Activated CD4-positive, alpha-beta T cell treated with anti-CD3 and anti-CD28 coated beads, Interleukin-2, amount 50 U/mL, for 48 hours (primary cell): ENCODE results near the gene NUTM2A.
"Not testable (repeated sequence)": the region's sequence is repeated elsewhere in the genome, so short reads cannot be mapped to it uniquely, and the experiment has no call there.

ENCODE experiments used
- DNase-seq, 2 experiments: peaks; one replicate each; pipeline ENCODE4 v3.0.0-alpha.2; 2020

NUTM2A gene, protein sequence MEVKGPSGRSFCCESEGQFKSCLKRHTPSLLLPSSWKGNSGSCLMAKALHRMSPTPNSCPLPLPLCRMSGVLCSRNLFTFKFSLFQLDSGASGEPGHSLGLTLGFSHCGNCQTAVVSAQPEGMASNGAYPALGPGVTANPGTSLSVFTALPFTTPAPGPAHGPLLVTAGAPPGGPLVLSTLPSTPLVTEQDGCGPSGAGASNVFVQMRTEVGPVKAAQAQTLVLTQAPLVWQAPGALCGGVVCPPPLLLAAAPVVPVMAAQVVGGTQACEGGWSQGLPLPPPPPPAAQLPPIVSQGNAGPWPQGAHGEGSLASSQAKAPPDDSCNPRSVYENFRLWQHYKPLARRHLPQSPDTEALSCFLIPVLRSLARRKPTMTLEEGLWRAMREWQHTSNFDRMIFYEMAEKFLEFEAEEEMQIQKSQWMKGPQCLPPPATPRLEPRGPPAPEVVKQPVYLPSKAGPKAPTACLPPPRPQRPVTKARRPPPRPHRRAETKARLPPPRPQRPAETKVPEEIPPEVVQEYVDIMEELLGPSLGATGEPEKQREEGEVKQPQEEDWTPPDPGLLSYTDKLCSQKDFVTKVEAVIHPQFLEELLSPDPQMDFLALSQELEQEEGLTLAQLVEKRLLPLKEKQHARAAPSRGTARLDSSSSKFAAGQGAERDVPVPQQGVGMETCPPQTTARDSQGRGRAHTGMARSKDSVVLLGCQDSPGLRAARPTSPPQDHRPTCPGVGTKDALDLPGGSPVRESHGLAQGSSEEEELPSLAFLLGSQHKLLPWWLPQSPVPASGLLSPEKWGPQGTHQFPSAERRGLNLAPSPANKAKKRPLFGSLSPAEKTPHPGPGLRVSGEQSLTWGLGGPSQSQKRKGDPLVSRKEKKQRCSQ

DNA sequence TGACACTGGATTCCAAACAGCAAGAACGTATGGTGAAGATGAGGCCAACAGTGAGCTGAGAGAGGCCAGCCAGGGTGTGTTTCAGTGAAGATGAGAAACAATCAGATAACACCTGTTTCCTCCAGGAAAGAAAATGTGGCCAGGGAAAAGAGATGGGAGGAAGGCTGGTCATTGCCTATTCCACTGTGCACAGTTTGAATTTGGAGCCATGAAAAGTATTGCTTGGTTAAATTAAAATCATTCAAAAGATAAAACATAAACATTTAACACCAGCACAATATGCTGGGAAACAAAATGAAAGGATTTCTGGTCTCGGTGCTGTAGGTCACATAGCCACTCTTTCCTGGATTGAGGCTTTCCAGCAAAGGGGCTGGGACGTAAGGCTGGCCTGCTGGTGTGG, at the start of gene NUTM2A:
TSS of gene NUTM2A (plus strand) at position 301 of the 400 bp plus-strand sequence. CDS start 383 bp downstream, outside the sequence.
- not testable (repeated sequence) for DNase-seq

DNA sequence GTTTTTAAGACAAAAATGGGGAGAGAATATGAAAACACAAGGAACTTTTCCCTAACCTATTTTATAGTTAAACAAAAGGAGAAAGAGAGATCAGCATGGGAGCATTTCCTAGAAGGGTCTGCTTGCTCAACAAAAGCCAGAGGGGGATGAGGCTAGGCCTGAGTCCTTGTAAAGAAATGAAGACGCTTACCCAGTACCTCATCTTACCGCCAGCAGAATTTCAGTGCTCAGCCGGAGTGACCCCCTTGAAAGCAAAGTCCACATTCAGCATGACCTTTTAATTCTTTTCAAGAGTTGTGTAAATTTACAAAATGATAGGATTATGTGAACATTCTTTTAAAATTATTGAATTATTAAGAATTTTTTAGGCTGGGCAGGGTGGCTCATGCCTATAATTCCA, 47.7 kb upstream of the NUTM2A start:
- not testable (repeated sequence) for DNase-seq

- not testable (repeated sequence) for DNase-seq
These were observed 40.8 kb upstream of the NUTM2A start for GRCh38 chr10:87184421-87184820.

DNA sequence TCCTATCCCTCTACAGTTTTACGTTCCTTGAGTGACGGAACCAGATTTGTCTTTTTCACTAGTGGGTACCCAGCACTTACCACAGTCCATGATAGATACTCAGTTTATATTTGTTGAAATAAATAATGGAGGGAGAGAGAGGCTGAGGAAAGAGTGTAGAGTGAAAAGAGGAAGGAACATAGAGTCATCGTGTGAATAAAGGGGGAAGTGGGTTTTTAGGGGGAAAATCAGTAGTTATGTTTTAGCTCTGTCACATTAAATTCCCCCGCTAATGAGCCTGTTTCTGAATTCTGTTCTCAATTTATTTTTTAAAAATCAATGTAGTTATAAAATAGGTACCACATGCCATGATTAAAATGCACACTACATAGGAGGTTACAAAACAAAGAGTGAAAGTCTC, 39.2 kb upstream of the NUTM2A start:
- DNase-seq = not testable (repeated sequence)

GRCh38 chr10:87187573-87187972, 37.7 kb upstream of the NUTM2A start:
- DNase-seq = not testable (repeated sequence)

- not testable (repeated sequence) for DNase-seq
These were observed 33.4 kb upstream of the NUTM2A start for GRCh38 chr10:87191841-87192240.

DNA sequence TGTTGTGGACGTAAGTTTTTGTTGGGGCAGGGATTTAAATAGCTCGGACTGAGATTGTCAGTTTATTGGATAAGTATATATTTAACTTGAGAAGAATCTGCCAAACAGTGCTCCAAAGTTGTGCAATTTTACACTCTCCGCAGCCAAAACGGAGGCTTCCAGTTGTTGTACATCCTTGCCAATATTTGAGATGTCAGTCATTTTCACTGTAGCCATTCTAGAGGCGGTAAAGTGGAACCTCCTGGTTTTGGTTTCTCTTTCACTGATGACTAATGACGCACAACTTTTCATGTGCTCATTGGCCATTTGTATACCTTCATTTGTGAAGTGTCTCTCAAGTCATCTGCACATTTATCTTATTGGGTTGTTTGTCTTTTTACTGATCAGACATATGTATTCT, 24.3 kb upstream of the NUTM2A start:
- not testable (repeated sequence) for DNase-seq

GRCh38 chr10:87204801-87205200, 20.4 kb upstream of the NUTM2A start:
- not testable (repeated sequence) for DNase-seq

DNA sequence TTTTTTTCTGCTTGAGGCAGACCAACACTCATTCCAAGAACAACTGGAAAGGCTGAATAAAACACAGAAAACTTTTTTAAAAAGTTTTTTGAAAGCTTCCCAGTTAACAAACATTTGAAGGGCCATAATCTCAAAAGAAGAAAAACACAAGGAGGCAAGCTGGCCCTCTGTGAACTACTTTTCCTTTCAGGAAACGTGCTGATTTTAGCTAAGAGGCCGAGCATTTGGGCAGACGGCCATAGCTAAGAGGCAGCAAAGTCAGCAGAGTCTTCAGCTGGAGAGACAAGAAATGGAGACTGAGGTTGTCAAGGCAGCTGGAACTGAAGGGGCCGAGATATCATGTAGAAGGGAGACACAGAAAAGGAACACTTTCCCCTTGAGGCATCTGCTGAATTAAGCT, 18.3 kb upstream of the NUTM2A start:
- not testable (repeated sequence) for DNase-seq

- not testable (repeated sequence) for DNase-seq
These were observed 14.9 kb upstream of the NUTM2A start for GRCh38 chr10:87210309-87210708.

- DNase-seq = not testable (repeated sequence)
These were observed 13.4 kb upstream of the NUTM2A start for GRCh38 chr10:87211848-87212247.

GRCh38 chr10:87213150-87213765, 12.0 kb upstream of the NUTM2A start:
- DNase-seq = not testable (repeated sequence)

- not testable (repeated sequence) for DNase-seq
These were observed 11.4 kb upstream of the NUTM2A start for GRCh38 chr10:87213806-87214205.

DNA sequence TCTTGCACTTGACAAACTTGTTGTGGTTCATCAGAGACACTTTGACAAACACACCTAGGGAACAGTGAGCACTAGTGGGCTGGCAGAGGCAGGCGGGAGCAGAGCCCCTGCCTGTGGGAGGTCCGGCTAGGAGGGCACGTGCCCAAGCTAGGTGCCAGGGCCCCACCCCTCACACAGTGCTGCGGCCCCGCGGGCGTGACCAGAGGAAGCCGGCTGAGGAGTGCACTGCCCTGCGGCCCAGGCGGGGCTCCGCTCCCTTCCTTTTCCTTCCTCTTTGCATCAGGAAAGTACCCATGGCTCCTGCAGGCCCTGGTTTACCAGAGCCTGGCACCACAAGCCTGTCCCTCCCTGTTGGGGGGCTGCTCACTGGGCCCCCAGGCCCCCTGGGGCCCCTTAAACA, 9.1 kb upstream of the NUTM2A start:
- DNase-seq = not testable (repeated sequence)

DNA sequence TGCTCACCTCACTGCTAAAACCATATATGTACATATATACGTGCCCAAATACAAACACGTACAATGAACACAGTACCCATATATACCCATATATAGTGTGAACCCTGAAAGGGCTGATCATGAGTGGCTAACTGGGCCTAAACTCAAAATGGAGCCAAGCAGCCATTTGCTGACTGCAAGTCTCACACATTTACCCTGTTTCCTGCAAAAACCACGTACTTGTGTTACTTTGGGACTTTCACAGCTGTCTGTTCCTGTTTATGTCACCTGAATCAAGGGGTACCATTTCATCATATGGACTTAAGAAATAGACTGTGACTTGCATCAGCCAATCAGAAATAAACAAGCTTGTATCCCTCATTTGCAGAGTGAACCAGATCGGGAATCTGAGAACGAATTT, 5.9 kb upstream of the NUTM2A start:
- not testable (repeated sequence) for DNase-seq

DNA sequence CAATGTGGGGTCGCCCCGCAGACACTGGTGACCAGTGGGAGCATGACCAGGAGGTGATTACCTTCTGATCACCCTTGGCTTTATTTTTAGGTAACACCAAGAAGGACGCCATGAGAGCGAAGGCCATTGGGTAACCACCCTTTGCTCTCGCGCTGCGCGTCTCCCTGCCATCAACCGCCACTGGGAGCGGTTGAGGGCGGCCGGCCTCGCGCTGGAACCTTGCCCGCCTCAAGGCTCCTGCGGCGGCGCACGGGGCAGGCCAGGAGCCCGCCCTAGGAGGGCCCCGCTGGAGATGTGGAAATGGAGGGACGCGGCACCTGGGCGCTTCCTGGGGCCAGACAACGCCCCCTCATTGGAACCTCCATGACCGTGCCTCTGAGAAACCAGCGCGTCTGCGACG, 2.5 kb upstream of the NUTM2A start:
- DNase-seq = not testable (repeated sequence)

DNA sequence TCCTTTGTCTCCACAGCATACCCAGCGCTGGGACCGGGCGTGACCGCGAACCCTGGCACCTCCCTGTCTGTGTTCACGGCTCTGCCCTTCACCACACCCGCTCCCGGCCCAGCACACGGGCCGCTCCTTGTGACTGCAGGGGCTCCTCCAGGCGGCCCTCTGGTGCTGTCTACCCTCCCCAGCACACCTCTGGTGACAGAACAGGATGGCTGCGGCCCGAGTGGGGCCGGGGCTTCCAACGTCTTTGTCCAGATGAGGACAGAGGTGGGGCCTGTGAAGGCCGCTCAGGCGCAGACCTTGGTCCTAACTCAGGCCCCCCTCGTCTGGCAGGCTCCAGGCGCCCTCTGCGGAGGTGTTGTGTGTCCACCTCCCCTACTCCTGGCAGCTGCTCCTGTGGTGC, 3.0 kb downstream of the NUTM2A start:
- not testable (repeated sequence) for DNase-seq

- DNase-seq = not testable (repeated sequence)
These were observed 4.0 kb downstream of the NUTM2A start for GRCh38 chr10:87229211-87229610.

DNA sequence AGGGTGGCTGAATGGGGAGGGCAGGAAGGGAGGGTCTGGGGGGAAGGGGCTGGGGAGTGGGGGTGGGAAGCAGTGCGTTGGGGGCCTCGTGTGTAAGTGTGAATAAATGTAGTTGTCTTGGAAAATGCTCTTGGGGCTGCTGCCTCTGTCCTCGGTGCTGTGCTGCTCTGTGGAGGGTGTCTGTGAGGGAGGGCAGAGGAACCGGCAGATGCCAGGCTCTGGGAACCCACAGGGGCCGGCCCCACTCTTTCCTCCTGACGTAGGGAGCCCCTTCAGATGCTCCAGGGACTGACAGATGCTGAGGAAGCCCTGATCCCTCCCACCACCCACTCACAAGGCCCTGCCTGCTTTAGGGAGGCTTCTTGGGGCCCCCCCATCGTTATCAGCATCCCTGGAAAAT, 9.6 kb downstream of the NUTM2A start:
- DNase-seq = not testable (repeated sequence)

GRCh38 chr10:87237244-87237643, 12.0 kb downstream of the NUTM2A start:
- not testable (repeated sequence) for DNase-seq

DNA sequence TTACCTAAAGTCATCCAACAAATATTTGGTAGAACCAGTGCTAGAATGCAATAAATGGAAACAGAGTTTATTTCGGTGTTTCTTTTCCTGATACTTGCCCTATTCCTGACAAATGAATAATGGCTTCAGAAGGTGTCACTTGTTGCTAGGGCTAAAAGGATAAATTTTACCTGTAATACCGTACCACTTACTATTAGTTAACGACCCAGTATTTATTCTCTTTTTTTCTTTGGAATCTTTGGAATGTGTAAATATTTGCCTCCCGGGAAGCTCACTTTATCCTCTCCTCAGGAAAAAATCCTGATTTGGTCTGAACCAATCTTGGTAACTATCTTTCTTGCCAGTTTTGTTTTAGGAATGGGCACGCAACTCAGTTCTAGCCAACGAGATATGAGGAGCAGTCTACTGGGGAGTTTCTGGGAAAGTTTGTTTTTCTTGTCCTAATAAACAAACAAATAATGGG, 14.1 kb downstream of the NUTM2A start:
- not testable (repeated sequence) for DNase-seq

GRCh38 chr10:87242192-87242591, 16.9 kb downstream of the NUTM2A start:
- not testable (repeated sequence) for DNase-seq

GRCh38 chr10:87247335-87247734, 22.1 kb downstream of the NUTM2A start:
- not testable (repeated sequence) for DNase-seq
